ENCODE results near the gene SVIL. TPM values are rescaled to one million over a fixed set of nuclear protein-coding genes. Genes with fewer than 3 reads are reported as not detected.

SVIL gene
- total and polyA plus RNA-seq, 4 experiments from 2014 or later = 1.1 to 31.2 (median 22.0) TPM

GRCh38 chr10:29545122-29545521, 89.6 kb downstream of the SVIL start:
- H3K27ac Mint-ChIP-seq = no peak overlapping the region
- CTCF ChIA-PET (ENCODE audit: partially characterized antibody) = interaction anchor here (1.7 kb wide), 1 partner anchor 13 kb away, joined by 4 read pairs; no protein-coding TSS in a partner anchor
- Histone ChIP-seq H3K4me1 (ENCODE audit: insufficient read depth, low read length) (peaks cover 9% of the 10 kb centered on the region), H3K4me3 (ENCODE audit: low read length in 2 of 2) (no peak overlapping the region), H3K27me3 (ENCODE audit: insufficient read depth, low read length) (no peaks in the 10 kb centered on the region), H3K9me3 (ENCODE audit: control insufficient read depth in 1 of 2, low read length in 2 of 2) (no peaks in the 10 kb centered on the region), H3K27ac (ENCODE audit: low read depth, low read length) (no peak overlapping the region), H3K36me3 (ENCODE audit: insufficient read depth, low read length) (peaks cover 3% of the 10 kb centered on the region)
- no peaks in the 10 kb centered on the region for H3K27me3 Mint-ChIP-seq
- intact Hi-C loops (cut with micrococcal nuclease) = no loop called here
- H3K4me3 Mint-ChIP-seq = no peak overlapping the region
- POLR2A ChIA-PET (ENCODE audit: partially characterized antibody) = no interaction called here
- H3K36me3 Mint-ChIP-seq = peaks cover 11 to 19% of the 10 kb centered on the region in 2 donors
- DNase-seq = no peak
- peaks cover 9 to 12% (median 10%) of the 10 kb centered on the region in 4 donors for H3K4me1 Mint-ChIP-seq
- no peaks in the 10 kb centered on the region for H3K9me3 Mint-ChIP-seq

GRCh38 chr10:29543715-29544114, 91.1 kb downstream of the SVIL start:
- ChIA-PET CTCF (ENCODE audit: partially characterized antibody) (interaction anchor here (1.1 kb wide), 1 partner anchor 9 kb away, joined by 3 read pairs; no protein-coding TSS in a partner anchor), POLR2A (ENCODE audit: partially characterized antibody) (no interaction called here)
- no peak overlapping the region for H3K27ac Mint-ChIP-seq
- H3K27me3 ChIP-seq (ENCODE audit: insufficient read depth, low read length) = no peaks in the 10 kb centered on the region
- no peaks in the 10 kb centered on the region for H3K9me3 Mint-ChIP-seq
- no peaks in the 10 kb centered on the region for H3K27me3 Mint-ChIP-seq
- H3K4me1 Mint-ChIP-seq = peaks cover 9 to 14% (median 11%) of the 10 kb centered on the region in 4 donors
- no peaks in the 10 kb centered on the region for H3K9me3 ChIP-seq (ENCODE audit: control insufficient read depth in 1 of 2, low read length in 2 of 2)
- no peak overlapping the region for H3K27ac ChIP-seq (ENCODE audit: low read depth, low read length)
- peaks cover 3% of the 10 kb centered on the region for H3K36me3 ChIP-seq (ENCODE audit: insufficient read depth, low read length)
- DNase-seq = no peak
- peaks cover 9% of the 10 kb centered on the region for H3K4me1 ChIP-seq (ENCODE audit: insufficient read depth, low read length)
- H3K4me3 Mint-ChIP-seq = no peak overlapping the region
- intact Hi-C loops (cut with micrococcal nuclease) = no loop called here
- no peak overlapping the region for H3K4me3 ChIP-seq (ENCODE audit: low read length in 2 of 2)
- H3K36me3 Mint-ChIP-seq = peaks cover 17 to 23% of the 10 kb centered on the region in 2 donors

GRCh38 chr10:29542723-29543122, 92.0 kb downstream of the SVIL start:
- peaks cover 15% of the 10 kb centered on the region in 2 donors for H3K36me3 Mint-ChIP-seq
- H3K27ac Mint-ChIP-seq = no peak overlapping the region
- H3K36me3 ChIP-seq (ENCODE audit: insufficient read depth, low read length) = peaks cover 3% of the 10 kb centered on the region
- no peaks in the 10 kb centered on the region for H3K4me1 ChIP-seq (ENCODE audit: insufficient read depth, low read length)
- H3K27me3 Mint-ChIP-seq = no peaks in the 10 kb centered on the region
- POLR2A ChIA-PET (ENCODE audit: partially characterized antibody) = no interaction called here
- H3K4me1 Mint-ChIP-seq = peaks cover 0 to 6% (median 2%) of the 10 kb centered on the region in 4 donors
- H3K27me3 ChIP-seq (ENCODE audit: insufficient read depth, low read length) = no peaks in the 10 kb centered on the region
- H3K4me3 ChIP-seq (ENCODE audit: low read length in 2 of 2) = no peak overlapping the region
- no peak overlapping the region for H3K4me3 Mint-ChIP-seq
- H3K9me3 Mint-ChIP-seq = no peaks in the 10 kb centered on the region
- no peak overlapping the region for H3K27ac ChIP-seq (ENCODE audit: low read depth, low read length)
- DNase-seq = no peak
- CTCF ChIA-PET (ENCODE audit: partially characterized antibody) = no interaction called here
- H3K9me3 ChIP-seq (ENCODE audit: control insufficient read depth in 1 of 2, low read length in 2 of 2) = no peaks in the 10 kb centered on the region
- intact Hi-C loops (cut with micrococcal nuclease) = no loop called here

GRCh38 chr10:29541422-29542210, 93.2 kb downstream of the SVIL start:
- CTCF ChIA-PET (ENCODE audit: partially characterized antibody) = interaction anchor here (1.4 kb wide), 1 partner anchor 28 kb away, joined by 5 read pairs; no protein-coding TSS in a partner anchor
- H3K27me3 ChIP-seq (ENCODE audit: insufficient read depth, low read length) = no peaks in the 10 kb centered on the region
- Mint-ChIP-seq H3K27ac (no peak overlapping the region), H3K4me1 (peaks cover 0 to 7% (median 2%) of the 10 kb centered on the region in 4 donors), H3K27me3 (no peaks in the 10 kb centered on the region), H3K4me3 (no peak overlapping the region), H3K9me3 (no peaks in the 10 kb centered on the region), H3K36me3 (peaks cover 15% of the 10 kb centered on the region in 2 donors)
- no peak overlapping the region for H3K27ac ChIP-seq (ENCODE audit: low read depth, low read length)
- H3K9me3 ChIP-seq (ENCODE audit: control insufficient read depth in 1 of 2, low read length in 2 of 2) = no peaks in the 10 kb centered on the region
- POLR2A ChIA-PET (ENCODE audit: partially characterized antibody) = no interaction called here
- intact Hi-C loops (cut with micrococcal nuclease) = no loop called here
- no peaks in the 10 kb centered on the region for H3K4me1 ChIP-seq (ENCODE audit: insufficient read depth, low read length)
- H3K4me3 ChIP-seq (ENCODE audit: low read length in 2 of 2) = no peak overlapping the region
- no peak for DNase-seq
- peaks cover 1% of the 10 kb centered on the region for H3K36me3 ChIP-seq (ENCODE audit: insufficient read depth, low read length)

GRCh38 chr10:29540016-29540415, 94.8 kb downstream of the SVIL start:
- Mint-ChIP-seq H3K4me1 (peaks cover 0 to 8% (median 6%) of the 10 kb centered on the region in 4 donors), H3K9me3 (no peaks in the 10 kb centered on the region), H3K4me3 (no peak overlapping the region), H3K36me3 (peaks cover 15 to 19% of the 10 kb centered on the region in 2 donors), H3K27ac (peak overlapping the region in 4 of 7 donors; percentile 24 to 63 (median 50)), H3K27me3 (no peaks in the 10 kb centered on the region)
- CTCF ChIA-PET (ENCODE audit: partially characterized antibody) = no interaction called here
- H3K27ac ChIP-seq (ENCODE audit: low read depth, low read length) = no peak overlapping the region
- POLR2A ChIA-PET (ENCODE audit: partially characterized antibody) = no interaction called here
- H3K36me3 ChIP-seq (ENCODE audit: insufficient read depth, low read length) = no peaks in the 10 kb centered on the region
- intact Hi-C loops (cut with micrococcal nuclease) = no loop called here
- H3K4me1 ChIP-seq (ENCODE audit: insufficient read depth, low read length) = no peaks in the 10 kb centered on the region
- H3K27me3 ChIP-seq (ENCODE audit: insufficient read depth, low read length) = no peaks in the 10 kb centered on the region
- no peaks in the 10 kb centered on the region for H3K9me3 ChIP-seq (ENCODE audit: control insufficient read depth in 1 of 2, low read length in 2 of 2)
- no peak for DNase-seq
- no peak overlapping the region for H3K4me3 ChIP-seq (ENCODE audit: low read length in 2 of 2)

GRCh38 chr10:29539412-29539811, 95.4 kb downstream of the SVIL start:
- Mint-ChIP-seq H3K36me3 (peaks cover 17 to 19% of the 10 kb centered on the region in 2 donors), H3K4me1 (peaks cover 0 to 8% (median 6%) of the 10 kb centered on the region in 4 donors), H3K4me3 (no peak overlapping the region), H3K27me3 (no peaks in the 10 kb centered on the region), H3K9me3 (no peaks in the 10 kb centered on the region), H3K27ac (peak overlapping the region in 2 of 7 donors; percentile 24 to 63)
- H3K27me3 ChIP-seq (ENCODE audit: insufficient read depth, low read length) = no peaks in the 10 kb centered on the region
- no peaks in the 10 kb centered on the region for H3K9me3 ChIP-seq (ENCODE audit: control insufficient read depth in 1 of 2, low read length in 2 of 2)
- no peak overlapping the region for H3K27ac ChIP-seq (ENCODE audit: low read depth, low read length)
- no peaks in the 10 kb centered on the region for H3K4me1 ChIP-seq (ENCODE audit: insufficient read depth, low read length)
- no peaks in the 10 kb centered on the region for H3K36me3 ChIP-seq (ENCODE audit: insufficient read depth, low read length)
- DNase-seq = no peak
- ChIA-PET POLR2A (ENCODE audit: partially characterized antibody) (no interaction called here), CTCF (ENCODE audit: partially characterized antibody) (no interaction called here)
- H3K4me3 ChIP-seq (ENCODE audit: low read length in 2 of 2) = no peak overlapping the region
- intact Hi-C loops (cut with micrococcal nuclease) = no loop called here

GRCh38 chr10:29537799-29538198, 97.0 kb downstream of the SVIL start:
- Mint-ChIP-seq H3K27ac (no peak overlapping the region), H3K4me3 (no peak overlapping the region), H3K27me3 (no peaks in the 10 kb centered on the region), H3K9me3 (no peaks in the 10 kb centered on the region), H3K36me3 (peaks cover 22 to 25% of the 10 kb centered on the region in 2 donors), H3K4me1 (peaks cover 0 to 8% (median 5%) of the 10 kb centered on the region in 4 donors)
- no peak overlapping the region for H3K27ac ChIP-seq (ENCODE audit: low read depth, low read length)
- H3K4me3 ChIP-seq (ENCODE audit: low read length in 2 of 2) = no peak overlapping the region
- no peaks in the 10 kb centered on the region for H3K36me3 ChIP-seq (ENCODE audit: insufficient read depth, low read length)
- no peak for DNase-seq
- ChIA-PET POLR2A (ENCODE audit: partially characterized antibody) (no interaction called here), CTCF (ENCODE audit: partially characterized antibody) (no interaction called here)
- no peaks in the 10 kb centered on the region for H3K4me1 ChIP-seq (ENCODE audit: insufficient read depth, low read length)
- intact Hi-C loops (cut with micrococcal nuclease) = no loop called here
- H3K27me3 ChIP-seq (ENCODE audit: insufficient read depth, low read length) = no peaks in the 10 kb centered on the region
- H3K9me3 ChIP-seq (ENCODE audit: control insufficient read depth in 1 of 2, low read length in 2 of 2) = no peaks in the 10 kb centered on the region
